AG04450 (cell line): ENCODE data around the gene MX1. TPM values are rescaled to one million over a fixed set of nuclear protein-coding genes. Genes with fewer than 3 reads are reported as not detected.

Experiments
- CTCF ChIA-PET: fragments of 300-600, 350-600 bp; formaldehyde crosslinking; extraction: SDS; loops from one replicate; lab custom pipeline; 2022; ENCODE audit warnings: antibody characterized with exemption, inconsistent platforms; lab: Charles Lee
- POLR2A ChIA-PET: fragments of 350-600 bp; formaldehyde crosslinking; extraction: SDS; loops from one replicate; lab custom pipeline; 2021; ENCODE audit warnings: antibody characterized with exemption, inconsistent platforms; lab: Yijun Ruan, JAX
- DNase-seq: peaks from one replicate; pipeline ENCODE4 v3.0.0-alpha.2; 2011; ENCODE audit warnings: low read depth, low spot score
- H3K27ac ChIP-seq: one replicate; pipeline ENCODE4 v1.5.1; 2012; ENCODE audit warnings: low read depth, low read length, control low read depth
- H3K27me3 ChIP-seq: one replicate; pipeline ENCODE4 v1.6.0; 2012; ENCODE audit warnings: low read length; ENCODE audit not compliant: control insufficient read depth, insufficient read depth
- H3K4me3 ChIP-seq: 2 replicates; pipeline ENCODE4 v1.5.1; 2011; ENCODE audit warnings: mild to moderate bottlenecking, low read depth, low read length, control low read depth
- H3K9me3 ChIP-seq: 2 replicates; pipeline ENCODE4 v1.5.1; 2012; ENCODE audit warnings: low read length; ENCODE audit not compliant: control insufficient read depth, insufficient read depth
- CTCF ChIP-seq: IDR thresholded peaks from 2 replicates; pipeline ENCODE4 v1.5.1; 2011; ENCODE audit warnings: low read depth, low read length, control low read depth, inconsistent platforms
- polyA plus RNA-seq: library from polyadenylated mRNA; depleted of rRNA; stranded (reverse); fragments of >200 nt; gene quantifications from 2 replicates; pipeline ENCODE4 v1.2.3, GENCODE V29; 2011

MX1 gene
- polyA plus RNA-seq, 1 experiment, result 1.3 TPM

- TF ChIP-seq CTCF, result no peak
- Histone ChIP-seq H3K9me3 (no peaks in the 10 kb centered on the region), H3K4me3 (no peak overlapping the region), H3K27me3 (no peaks in the 10 kb centered on the region), H3K27ac (no peak overlapping the region)
- no peak for DNase-seq
- ChIA-PET POLR2A (no interaction called here), CTCF (no interaction called here)
These were observed 38.8 kb upstream of the MX1 start for GRCh38 chr21:41387042-41387819.

- POLR2A ChIA-PET, result no interaction called here
- CTCF ChIA-PET, result no interaction called here
- Histone ChIP-seq H3K27me3 (no peaks in the 10 kb centered on the region), H3K27ac (no peak overlapping the region), H3K4me3 (no peak overlapping the region), H3K9me3 (no peaks in the 10 kb centered on the region)
- TF ChIP-seq CTCF, result no peak
- no peak for DNase-seq
These were observed 38.2 kb upstream of the MX1 start for GRCh38 chr21:41387824-41388223.

- Histone ChIP-seq H3K9me3 (no peaks in the 10 kb centered on the region), H3K27ac (no peak overlapping the region), H3K27me3 (no peaks in the 10 kb centered on the region), H3K4me3 (no peak overlapping the region)
- ChIA-PET CTCF (no interaction called here), POLR2A (no interaction called here)
- TF ChIP-seq CTCF, result no peak
- DNase-seq, result no peak
These were observed 37.8 kb upstream of the MX1 start for GRCh38 chr21:41388259-41388658.

- Histone ChIP-seq H3K4me3 (no peak overlapping the region), H3K9me3 (no peaks in the 10 kb centered on the region), H3K27me3 (no peaks in the 10 kb centered on the region), H3K27ac (no peak overlapping the region)
- DNase-seq, result no peak
- TF ChIP-seq CTCF, result no peak
- ChIA-PET CTCF (no interaction called here), POLR2A (no interaction called here)
These were observed 35.9 kb upstream of the MX1 start for GRCh38 chr21:41390043-41390639.

GRCh38 chr21:41393876-41394465 lies 32.1 kb upstream of the MX1 start:
- DNase-seq, result no peak
- POLR2A ChIA-PET, result no interaction called here
- no peak overlapping the region for H3K4me3 ChIP-seq
- CTCF ChIA-PET, result no interaction called here
- H3K27me3 ChIP-seq, result no peaks in the 10 kb centered on the region
- no peak for TF ChIP-seq CTCF
- no peak overlapping the region for H3K27ac ChIP-seq
- no peaks in the 10 kb centered on the region; the same call in 1 of the 2 replicates for H3K9me3 ChIP-seq
